Hepatic stellate cell (primary cell): ENCODE data around the gene NPLOC4.

ENCODE experiments used
- DNase-seq: peaks from one replicate; pipeline ENCODE4 v3.0.0; 2011; ENCODE audit warnings: low spot score

The NPLOC4 gene

DNA sequence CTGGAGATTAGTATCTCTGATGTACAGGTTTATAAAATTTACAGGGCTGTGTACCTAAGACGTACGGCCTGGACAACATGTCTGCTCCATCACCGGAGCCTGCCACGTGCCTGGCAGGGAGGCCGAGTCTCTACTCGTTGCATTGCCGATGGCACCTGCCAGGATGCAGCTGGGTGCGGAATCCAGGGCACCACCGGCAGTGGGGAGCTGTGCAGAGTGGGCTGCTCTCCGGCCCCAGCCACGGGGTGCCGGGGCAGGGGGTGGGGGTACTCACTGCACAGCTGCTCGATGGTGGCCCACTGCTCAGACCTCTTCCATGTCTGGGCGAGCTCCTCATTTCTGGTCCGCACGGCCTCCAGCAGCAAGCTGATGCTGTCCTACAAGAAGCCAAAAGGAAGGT lies 71.7 kb downstream of the NPLOC4 start:
- no peak for DNase-seq

DNA sequence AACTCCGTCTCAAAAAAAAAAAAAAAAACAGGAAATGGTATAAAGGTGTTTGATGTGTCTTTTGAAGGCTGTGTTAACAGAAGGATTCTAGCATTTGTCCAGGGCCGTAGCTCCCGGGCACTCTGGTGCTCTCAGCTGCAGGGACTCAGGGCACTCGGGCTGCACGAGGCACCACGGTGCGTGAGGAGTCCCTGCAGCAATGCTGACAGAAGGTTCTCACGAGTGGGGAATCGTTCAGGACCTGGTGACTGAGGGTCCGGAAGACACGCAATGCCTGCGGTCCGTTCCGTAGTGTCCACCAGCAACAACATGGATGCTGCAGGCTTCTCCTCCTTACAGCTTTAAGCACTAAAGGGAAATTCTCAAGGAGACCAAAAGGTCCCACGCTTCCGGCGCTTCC lies 72.1 kb downstream of the NPLOC4 start:
- no peak for DNase-seq

DNA sequence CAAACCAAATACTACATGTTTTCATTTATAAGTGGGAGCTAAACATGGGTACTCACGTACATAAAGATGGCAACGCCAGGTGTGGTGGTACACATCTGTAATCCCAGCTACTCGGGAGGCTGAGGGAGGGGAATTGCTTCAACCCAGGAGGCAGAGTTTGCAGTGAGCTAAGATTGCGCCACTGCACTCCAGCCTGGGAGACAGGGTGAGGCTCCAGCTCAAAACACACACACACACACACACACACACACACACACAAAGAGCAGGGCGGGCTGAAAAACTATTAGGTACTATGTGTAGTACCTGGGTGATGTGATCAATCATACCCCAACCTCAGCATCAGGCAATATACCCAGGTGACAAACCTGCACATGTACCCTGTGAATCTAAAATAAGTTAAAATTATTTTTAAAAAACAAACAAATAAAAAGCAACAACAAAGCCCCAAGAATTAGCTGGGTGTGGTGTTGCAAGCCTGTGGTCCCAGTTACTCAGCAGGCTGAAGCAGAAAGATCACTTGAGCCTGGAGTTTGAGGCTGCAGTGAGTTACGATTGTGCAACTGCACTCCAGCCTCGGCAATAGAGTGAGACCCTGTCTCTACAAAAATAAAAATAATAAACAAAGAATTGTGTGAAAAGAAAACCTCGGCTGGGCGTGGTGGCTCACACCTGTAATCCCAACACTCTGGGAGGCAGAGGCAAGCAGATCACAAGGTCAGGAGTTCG lies 72.9 kb downstream of the NPLOC4 start:
- DNase-seq, result no peak

DNA sequence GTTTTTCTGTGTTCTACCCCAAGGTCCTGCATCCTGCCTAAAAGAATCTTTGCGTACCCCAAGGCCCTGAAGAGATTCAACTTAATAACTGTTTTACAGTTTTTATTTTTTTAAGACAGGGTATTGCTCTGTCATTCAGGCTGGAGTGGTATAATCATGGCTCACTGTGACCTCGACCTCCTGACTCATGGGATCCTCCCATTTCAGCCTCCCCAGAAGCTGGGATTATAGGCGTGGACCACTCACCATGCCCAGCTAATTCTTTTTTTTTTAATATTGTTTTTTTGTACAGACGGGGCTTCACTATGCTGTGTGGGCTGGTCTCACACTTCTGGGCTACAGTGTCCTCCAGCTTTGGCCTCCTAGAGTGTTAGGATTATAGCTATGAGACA lies 75.4 kb downstream of the NPLOC4 start:
- no peak for DNase-seq

DNA sequence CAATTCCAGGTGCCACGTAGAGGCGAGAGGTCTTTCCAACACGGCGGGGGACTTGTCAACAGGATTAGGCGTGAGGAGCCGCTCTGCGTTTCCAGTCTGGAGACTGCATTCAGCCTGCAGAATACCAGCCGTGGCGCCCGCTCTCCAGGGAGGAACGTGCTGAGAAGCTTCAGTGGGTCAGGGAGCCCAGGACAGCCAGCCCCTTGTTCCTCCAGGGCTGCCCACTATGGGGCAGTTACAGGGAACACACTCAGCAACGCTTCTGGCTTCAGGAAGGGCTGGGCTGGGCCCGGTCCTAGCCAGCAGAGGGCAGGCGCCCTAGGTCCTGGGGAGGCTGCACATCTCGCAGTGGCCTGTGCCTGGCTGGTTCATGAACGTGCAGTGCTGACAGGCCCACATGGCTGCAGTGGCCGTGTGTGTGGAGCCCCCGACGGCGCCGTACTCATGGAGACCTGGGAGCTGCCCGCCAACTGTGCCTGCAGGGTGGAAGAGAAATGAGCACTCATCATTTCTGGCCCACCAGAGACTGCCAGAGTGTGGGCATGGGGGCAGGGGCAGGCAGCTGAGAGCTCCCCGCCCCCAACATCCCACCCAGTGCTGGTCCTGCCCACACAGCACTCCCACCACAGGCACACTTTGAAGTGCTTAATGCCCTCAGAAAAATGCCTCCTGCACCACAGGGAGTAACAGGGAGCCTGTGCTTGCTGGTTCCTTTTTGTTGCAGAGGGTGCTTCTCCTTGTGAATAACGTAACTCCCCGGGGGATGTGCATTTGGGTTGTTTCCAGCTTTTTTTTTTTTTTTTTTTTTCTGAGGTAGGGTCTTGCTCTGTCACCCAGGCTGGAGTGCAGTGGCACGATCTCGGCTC lies 77.7 kb downstream of the NPLOC4 start:
- DNase-seq, result no peak

DNA sequence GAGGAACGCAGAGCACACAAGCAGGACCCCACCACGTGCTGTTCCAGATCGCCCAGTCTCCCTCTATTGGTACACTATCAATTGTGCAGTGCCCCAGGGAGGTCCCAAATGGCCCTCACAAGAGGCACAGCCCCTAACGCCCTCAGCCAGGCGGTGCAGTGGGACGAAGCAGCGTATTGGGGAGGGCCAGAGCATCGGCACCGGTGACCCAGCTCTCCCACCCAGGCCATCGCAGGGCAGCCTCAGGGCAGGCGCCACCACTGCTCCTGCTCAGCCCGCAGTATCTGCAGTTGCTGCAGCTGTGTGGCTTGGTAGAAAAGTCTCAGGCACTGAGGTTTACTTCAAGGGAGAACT lies 78.8 kb downstream of the NPLOC4 start:
- no peak for DNase-seq

DNA sequence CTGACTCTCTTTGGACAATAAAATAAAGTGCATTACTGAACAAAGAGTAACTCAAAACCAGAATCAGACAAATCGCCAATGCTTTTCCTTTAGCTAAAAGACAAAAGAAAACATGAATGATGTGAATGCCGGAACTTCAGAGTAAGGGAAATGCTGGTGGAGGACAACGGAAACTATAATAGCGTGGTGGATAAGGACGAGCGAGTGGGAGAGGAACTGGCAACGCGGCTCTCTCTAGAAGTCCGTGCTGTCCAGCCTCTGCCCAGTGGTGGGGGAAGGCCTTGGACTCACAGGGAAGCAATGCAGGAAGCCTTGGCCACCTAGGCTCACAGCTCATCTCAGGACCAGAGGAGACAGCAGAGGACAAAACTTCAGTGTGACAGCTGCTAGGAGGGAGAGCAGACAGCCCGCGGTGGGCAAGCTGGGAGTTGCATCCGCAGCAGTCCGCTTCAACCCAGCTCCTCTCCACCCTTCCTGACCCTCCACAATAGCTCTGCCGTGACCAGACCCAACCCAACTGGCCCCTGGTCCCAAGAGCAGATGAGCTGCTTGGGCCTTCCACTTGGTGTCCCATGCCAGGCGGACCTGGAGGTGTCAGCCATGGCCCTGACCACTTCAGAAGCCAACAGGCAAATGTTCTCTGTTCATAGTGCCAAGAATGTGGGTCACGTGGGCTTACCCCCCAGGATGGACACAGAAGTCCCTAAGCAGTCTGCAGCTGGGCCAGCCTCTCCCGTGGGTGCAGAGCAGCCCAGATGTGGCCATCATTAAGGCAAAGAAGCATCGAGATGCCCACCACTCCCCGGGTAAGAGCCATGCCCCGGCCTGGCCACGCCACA lies 79.4 kb downstream of the NPLOC4 start:
- no peak for DNase-seq

DNA sequence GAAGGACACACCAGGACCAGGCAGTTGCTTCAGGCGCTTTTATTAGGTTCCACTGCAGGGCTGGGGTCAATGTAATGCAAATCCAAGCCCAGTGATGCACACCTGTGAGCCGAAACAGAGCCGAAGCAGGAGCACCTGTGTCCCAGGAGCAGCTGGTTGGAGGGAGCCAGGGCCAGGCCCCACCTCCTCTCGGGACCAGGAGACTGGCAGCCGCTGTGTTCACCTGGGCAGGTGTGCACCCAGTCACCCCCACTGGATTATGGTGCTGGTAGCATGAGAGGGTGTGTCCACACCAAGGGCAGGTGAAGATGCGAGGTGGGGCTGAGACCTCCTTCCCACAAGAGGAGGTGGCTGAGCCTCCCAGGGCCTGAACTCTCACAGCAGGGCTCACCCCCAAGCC lies 80.0 kb downstream of the NPLOC4 start:
- DNase-seq, result no peak

DNA sequence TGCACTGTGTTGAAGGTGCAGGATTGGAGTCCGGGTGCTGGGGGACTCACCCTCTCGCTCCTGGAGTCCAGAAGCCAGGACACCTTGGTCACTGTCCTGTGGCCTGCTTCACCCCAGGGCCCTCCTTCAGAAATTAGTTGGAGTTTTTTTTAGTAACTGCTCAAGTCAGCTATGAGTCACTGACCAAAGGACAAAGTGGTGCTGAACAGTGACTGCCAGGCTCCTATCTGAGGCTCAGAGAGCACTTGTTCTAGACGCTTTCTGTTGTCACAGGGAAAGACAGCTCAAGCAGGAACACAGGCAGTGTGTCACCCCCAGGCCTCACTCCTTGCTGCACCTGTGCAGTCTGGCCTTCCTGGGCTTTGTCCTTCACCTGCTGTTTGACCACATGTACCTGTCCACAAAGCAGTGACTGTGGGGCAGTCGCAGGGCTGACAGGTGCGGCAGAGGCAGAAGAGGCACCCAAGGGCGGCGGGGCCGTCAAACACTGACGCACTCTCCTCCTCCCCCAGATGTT lies 80.7 kb downstream of the NPLOC4 start:
- peak; percentile 79 for DNase-seq

DNA sequence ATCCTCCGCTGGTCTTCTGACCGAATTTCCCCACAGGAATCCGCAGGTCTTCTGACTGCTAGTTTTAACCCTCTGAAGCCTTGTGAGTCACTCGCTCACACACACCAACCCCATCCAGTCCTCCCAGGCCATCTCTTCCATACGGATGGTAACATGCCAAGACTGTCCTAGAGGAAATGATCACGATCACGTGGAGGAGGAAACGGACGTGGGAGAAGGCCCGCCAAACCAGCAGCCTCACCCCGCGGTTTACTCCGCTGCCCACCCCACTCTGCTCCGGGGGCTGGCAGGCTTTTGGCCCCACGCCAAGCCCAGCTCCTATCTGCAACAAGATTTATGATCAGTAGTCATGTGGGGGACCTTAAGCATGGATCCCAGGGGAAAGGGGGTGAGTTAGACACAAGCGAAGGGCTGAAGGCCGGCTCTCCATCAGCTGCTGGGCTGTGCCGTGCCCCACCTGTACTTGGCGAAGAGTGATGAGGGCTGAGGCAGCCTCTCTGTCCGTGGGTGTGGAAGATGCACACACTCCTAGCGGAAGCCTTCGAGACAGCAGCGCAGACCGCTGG lies 83.2 kb downstream of the NPLOC4 start:
- DNase-seq, result peak; percentile 97

DNA sequence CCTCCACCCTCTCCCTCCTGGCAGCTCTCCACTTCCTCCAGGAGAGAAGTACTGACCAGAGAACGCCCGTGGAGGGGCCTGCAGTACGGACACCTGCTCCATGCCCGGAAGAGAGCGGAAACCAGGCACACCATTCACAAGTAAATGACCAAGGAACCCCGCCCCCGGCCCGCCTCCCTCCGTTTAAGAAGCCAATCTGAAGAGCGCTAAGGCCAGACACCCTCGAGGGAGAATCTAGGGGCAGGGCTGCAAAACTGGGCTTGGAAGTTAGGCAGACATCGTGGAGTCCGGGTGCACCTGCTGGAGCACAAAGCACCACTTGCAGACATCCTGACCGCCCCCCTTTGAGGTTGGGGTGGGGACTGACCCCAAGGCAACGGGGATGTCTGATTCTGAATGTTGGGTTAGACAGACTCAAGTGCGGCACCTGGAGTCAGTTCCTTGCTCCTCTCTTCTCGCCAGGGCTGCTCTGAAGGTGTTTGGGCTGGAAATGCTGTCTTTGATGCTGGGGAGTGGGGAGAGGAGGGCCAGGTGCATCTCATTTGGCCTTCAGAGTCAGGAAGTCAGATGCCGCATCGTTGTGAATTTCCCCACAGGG lies 83.8 kb downstream of the NPLOC4 start:
- DNase-seq, result peak; percentile 85

DNA sequence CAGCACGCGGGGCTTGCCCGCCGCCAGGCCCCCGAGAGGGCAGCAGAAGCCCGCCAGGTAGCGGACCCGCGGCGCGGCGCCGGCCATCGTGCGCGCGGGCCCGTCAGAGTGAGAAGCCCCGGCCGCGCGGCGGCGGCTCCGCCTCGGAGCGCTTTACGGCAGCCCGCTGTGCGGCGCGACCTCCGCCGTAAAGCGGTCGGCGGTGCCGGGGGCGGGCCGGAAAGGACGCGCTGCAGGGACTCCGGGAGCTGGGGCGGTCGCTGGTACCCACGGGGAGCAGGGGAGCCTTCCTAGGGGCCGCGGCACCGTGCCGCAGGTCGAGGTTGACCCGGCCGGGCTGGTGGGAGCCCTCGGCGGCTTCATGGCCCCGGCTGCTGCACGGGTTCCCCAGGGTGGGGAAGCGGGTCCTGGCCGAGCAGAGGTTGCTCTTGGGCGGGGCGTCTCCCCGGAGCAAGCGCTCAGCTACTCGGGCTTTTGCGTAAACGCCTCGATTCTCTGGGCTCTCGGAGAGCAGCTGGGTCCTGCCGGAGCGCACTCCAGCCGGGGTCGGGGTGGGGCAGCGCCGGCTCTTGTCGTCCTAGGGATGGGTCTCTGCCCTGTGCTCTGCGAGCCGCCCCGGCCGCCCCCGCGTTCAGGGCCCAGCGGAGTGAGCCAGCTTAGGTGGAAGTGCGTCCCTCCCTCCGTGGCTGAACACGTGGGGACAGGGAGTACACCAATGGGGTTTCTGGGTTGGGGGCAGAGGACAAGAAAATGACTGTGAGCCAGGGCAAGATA lies 84.5 kb downstream of the NPLOC4 start, which contains the start of gene FAAP100:
Gene FAAP100 (minus strand): TSS at position 110 of the 774 bp plus-strand sequence. CDS start 23 bp downstream, at position 87.
- DNase-seq, result peak; percentile 93

DNA sequence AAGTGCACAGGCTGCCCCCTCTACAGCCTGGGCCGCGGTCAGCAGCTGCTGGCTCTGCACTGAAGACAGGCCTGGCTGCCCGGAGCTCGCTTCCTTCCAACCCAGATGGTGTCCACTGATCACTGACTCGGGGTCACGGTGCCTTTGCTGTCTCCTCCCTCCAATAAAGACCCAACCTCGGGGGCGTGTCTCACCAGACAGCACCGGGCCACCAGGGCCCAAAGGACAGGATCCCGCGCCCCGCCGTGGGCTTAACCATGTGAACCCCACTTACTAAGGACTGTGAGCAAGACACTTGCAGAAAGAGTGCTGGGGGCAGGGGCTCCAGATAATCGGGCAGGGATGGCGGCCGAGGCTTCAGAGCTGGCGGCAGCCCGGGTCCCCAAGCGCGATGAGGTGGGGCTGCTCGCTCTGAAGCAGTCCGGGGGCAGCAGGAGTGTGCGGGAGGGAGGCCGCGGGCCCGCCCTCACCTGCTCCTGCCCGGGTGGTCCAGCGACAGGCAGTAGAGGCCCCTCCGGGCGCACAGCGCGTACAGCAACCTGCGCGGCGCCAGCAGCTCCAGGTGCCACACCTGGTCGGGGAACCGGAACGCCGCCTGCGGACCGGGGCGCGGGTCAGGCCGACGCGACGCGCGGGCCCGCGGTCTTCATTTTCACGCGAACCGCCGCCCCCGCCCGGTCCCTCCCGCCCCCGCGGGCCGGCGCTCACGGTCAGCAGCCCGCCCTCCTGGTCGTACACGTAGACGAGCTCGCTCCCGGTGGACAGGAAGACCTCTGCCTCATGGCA lies 85.3 kb downstream of the NPLOC4 start:
- DNase-seq, result peak; percentile 56

DNA sequence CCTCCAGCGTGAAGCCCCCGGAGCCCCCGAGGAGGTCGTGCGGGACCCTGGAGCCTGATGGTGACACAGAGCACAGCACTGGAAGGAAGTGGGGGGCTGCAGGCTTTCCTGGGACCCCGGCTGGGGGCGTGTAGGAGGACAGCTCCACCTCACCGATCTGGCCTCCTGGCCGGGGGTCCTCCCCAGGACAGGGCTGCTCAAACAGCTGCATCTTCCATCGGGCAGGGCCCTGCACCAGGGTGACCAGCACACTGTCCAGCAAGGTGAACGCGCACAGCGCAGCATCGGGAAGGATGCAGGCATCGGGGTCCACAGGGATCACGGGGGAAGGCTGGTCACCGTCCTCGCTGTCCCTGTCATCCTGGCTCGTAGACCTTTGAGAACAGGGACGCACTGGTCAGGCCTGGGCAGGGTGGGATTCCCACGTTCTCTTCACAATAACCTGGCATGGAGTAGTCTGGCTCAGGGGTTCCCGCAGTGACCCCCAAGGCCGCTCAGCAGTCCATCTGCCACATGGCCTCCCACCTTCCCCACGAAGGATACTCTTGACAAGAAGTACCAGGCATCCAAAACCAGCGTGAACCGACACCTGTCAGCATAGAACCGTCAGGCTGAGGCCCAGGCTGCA lies 86.0 kb downstream of the NPLOC4 start:
- DNase-seq, result no peak

DNA sequence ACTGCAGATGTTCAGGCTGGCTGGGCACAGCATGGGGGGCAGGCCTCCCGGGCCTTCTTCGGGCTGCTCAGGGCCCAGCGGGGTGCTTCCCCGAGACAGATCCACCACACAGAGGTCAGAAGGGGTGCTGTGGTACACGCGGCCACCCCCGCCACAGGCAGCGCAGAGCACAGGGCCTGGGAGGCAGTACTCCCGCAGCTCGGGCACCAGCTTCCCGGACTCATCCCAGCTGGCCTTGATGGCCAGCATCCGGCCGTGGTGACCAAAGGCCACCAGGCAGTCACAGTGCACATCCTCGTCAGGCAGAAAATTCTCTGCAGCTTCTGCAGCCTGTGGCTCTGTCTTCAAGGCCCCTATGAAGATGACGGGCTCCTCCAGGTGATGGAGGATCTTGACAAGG lies 86.6 kb downstream of the NPLOC4 start:
- no peak for DNase-seq

DNA sequence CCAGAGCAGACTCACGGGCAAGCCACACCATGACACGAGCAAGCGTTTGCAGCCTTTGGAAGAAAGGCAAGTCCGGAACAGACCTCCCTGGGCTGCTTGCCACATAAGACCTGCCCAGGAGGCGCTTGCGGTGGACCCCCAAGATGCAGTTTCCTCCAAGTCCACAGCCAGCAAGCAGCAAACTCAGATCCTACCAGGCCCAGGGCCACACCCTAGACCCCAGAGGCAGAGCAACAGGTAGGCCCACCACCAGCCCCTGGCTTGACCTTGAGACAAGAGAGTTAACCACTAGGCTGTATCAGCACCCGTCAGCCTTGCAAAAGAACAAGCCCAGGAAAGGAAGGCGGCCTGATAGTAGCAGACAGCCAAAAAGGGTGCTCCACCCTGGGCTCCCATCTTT lies 87.1 kb downstream of the NPLOC4 start:
- DNase-seq, result no peak

DNA sequence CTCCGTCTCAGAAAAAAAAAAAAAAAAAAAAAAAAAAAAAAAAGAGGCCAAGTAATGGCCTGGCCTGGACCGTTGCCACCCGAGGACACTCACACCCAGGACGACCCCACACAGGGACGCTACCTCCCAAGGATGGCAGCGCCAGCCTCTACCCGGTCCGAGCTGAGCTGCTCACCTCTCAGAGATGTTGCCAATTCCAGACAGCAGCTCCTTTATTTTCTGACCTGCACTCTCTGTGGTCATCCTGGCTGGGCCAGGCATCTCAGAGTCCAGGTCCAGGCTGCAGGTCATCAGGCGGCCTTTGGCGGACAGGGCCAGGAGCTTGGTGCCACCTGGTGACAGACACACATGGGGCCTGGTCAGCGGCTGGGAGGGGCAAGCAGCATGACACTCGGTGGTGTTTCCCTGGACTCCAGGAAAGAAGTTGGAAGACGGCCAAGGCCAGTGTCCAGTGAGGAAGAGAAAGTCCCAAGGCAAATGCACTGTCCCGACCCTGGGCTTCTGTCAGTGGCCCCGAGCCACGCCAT lies 87.8 kb downstream of the NPLOC4 start:
- no peak for DNase-seq

DNA sequence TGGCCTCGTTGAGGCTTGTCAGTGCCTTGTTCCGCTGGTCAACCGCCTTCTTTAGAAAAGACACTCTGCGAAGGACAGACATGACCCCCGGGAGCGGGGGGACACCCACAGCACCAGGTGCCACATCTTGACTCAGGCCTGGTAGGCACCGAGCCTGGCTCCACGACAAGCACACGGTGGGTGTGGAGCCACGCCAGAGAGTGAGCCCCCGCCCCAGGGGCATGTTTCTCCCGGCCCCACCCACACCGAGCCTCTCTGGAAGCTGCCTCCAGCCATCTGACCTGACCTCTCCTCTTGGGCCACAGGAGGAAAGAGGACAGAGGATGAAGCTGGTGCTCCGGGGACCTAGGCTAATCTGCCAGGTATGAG lies 89.3 kb downstream of the NPLOC4 start:
- no peak for DNase-seq

DNA sequence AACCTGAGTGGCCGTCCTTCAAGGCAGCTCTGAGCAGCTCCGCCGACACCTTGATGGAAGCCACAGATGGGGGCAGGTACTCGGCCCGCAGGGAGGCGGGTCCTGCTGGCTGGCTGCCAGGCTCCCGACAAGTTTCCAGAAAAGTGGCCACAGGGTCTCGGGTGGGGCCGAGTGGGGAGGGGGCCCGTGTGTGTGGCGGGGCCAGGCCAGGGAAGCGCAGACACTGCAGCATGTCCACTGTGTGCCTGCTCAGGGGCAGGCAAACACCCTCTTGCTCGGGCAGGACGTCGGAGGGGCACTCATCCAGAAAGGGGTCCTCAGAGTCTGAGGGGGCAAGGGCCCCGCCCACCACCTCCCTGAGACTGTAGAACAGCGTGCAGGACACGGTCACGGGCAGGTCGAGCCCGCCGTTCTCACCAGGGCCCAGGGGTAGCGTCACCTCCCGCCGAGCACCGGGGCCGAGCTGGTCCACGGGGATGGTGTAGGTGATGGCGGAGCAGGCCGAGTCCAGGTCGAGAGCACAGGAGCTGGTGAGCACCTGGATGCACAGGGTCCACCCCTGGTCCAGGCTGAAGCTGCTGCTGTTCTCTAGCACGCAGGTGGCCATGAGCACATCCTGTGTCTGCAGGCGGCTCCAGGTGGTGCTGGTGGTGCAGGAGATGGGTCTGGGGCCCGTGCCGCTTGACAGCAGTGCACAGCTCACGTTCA lies 89.9 kb downstream of the NPLOC4 start:
- no peak for DNase-seq
